Natural killer cell treated with Interleukin-12 subunit alpha and Interleukin-12 subunit beta and Interleukin-15 and Interleukin-18, amount 100 ng/mL, for 72 hours (primary cell): ENCODE results near the gene MAML3. TPM values are rescaled to one million over a fixed set of nuclear protein-coding genes. Genes with fewer than 3 reads are reported as not detected.

Source experiments
- ATAC-seq, 2 donors: fragments of 150-1000 bp; cut with Tn5 transposase in 1 of 2; sonication (Bioruptor Pico), chemical (Tn5 transposase) in 1 of 2; 2 replicates each; pipeline ENCODE4 v1.10.0; 2021
- DNase-seq: peaks from one replicate; pipeline ENCODE4 v3.0.0; 2022; ENCODE audit warnings: low spot score
- H3K27ac Mint-ChIP-seq, 2 donors: 1 replicate in 1 of 2; 2 replicates in 1 of 2; pipeline ENCODE4 v1.8.0; 2022; ENCODE audit warnings: mixed read lengths in 2 of 2, mild to moderate bottlenecking in 1 of 2, moderate library complexity in 1 of 2
- H3K27me3 Mint-ChIP-seq, 2 donors: 1 replicate in 1 of 2; 2 replicates in 1 of 2; pipeline ENCODE4 v1.8.0; 2022; ENCODE audit warnings: mixed read lengths in 2 of 2
- H3K36me3 Mint-ChIP-seq: one replicate; pipeline ENCODE4 v1.8.0; 2022; ENCODE audit warnings: mixed read lengths
- H3K4me1 Mint-ChIP-seq, 2 donors: 1 replicate in 1 of 2; 2 replicates in 1 of 2; pipeline ENCODE4 v1.8.0; 2022; ENCODE audit warnings: low read depth in 2 of 2, mixed read lengths in 2 of 2, mild to moderate bottlenecking in 1 of 2
- H3K4me3 Mint-ChIP-seq: one replicate; pipeline ENCODE4 v1.8.0; 2022; ENCODE audit warnings: mixed read lengths
- H3K9me3 Mint-ChIP-seq: 2 replicates; pipeline ENCODE4 v1.8.0; 2022; ENCODE audit warnings: mixed read lengths
- total RNA-seq, 2 donors: library from RNA; stranded (reverse); gene quantifications; one replicate each; pipeline ENCODE4 v1.2.3, GENCODE V29; 2022

MAML3 gene
- total RNA-seq, 2 donors from 2014 or later: 0.40 to 1.3 TPM

- no peak overlapping the region for H3K4me3 Mint-ChIP-seq
Observed at GRCh38 chr4:139986106-139986505, 167.9 kb downstream of the MAML3 start.

DNA sequence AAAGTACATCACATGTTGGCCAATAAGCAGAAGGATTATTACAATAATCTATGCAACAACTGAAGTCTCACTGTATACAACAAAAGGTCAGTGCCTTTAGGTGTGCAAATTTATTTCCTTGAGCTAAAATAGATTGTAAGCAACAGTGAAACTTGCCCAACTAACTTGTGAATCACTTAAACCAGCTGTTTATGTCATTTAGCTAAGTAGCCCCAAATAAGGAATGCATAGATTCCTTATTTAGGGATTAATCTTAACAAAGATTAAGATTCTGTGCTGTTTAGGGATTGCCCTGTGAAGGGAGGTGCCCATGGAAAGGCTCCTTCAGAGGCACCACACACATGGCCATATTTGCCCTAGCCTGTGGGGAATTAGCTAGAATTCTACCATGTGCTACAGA, 168.6 kb downstream of the MAML3 start:
- Mint-ChIP-seq H3K27ac (no peak overlapping the region), H3K36me3 (no peaks in the 10 kb centered on the region), H3K27me3 (peaks cover 20 to 32% of the 10 kb centered on the region in 2 donors), H3K4me3 (no peak overlapping the region), H3K9me3 (no peaks in the 10 kb centered on the region), H3K4me1 (peaks cover 0 to 10% of the 10 kb centered on the region in 2 donors)
- no peak for DNase-seq
- ATAC-seq: no peak

More at GRCh38 chr4:139986106-139986505, 167.9 kb downstream of the MAML3 start:
- no peak for ATAC-seq
- Mint-ChIP-seq H3K36me3 (no peaks in the 10 kb centered on the region), H3K27me3 (peaks cover 20 to 32% of the 10 kb centered on the region in 2 donors), H3K27ac (peak overlapping the region in 1 of 2 donors; percentile 20), H3K4me1 (peaks cover 0 to 10% of the 10 kb centered on the region in 2 donors), H3K9me3 (no peaks in the 10 kb centered on the region)
- no peak for DNase-seq

GRCh38 chr4:139984471-139984870, 169.5 kb downstream of the MAML3 start:
- DNase-seq: no peak
- ATAC-seq: no peak
- Mint-ChIP-seq H3K36me3 (no peaks in the 10 kb centered on the region), H3K9me3 (no peaks in the 10 kb centered on the region), H3K27ac (no peak overlapping the region), H3K27me3 (peaks cover 20 to 32% of the 10 kb centered on the region in 2 donors), H3K4me3 (no peak overlapping the region), H3K4me1 (peaks cover under 1 to 7% of the 10 kb centered on the region in 2 donors)

DNA sequence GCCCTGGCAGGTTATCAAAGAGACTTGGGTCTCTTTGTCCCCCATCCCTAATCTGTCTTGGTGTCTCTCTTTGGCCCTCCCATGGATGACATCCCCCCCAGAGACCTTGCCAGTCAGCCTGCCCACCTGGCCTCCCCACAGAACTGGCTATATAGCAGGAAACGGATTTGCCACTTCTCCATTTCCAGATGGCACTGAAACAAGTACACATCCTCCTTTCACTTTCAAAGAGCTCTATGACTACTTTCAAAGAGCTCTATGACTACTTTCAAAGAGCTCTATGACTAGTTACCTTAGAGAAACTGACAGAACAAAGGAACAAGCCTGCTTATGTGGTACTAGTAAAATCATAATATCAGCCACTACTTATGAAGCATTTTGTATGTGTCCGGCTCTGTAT, 175.3 kb downstream of the MAML3 start:
- Mint-ChIP-seq H3K4me1 (peaks cover 27 to 31% of the 10 kb centered on the region in 2 donors), H3K27ac (peak overlapping the region; percentile 36 to 67), H3K9me3 (no peaks in the 10 kb centered on the region), H3K27me3 (peaks cover 11 to 17% of the 10 kb centered on the region in 2 donors), H3K36me3 (no peaks in the 10 kb centered on the region), H3K4me3 (peak overlapping the region; percentile 47)
- peak; percentile 53 to 74 for ATAC-seq
- DNase-seq: no peak

DNA sequence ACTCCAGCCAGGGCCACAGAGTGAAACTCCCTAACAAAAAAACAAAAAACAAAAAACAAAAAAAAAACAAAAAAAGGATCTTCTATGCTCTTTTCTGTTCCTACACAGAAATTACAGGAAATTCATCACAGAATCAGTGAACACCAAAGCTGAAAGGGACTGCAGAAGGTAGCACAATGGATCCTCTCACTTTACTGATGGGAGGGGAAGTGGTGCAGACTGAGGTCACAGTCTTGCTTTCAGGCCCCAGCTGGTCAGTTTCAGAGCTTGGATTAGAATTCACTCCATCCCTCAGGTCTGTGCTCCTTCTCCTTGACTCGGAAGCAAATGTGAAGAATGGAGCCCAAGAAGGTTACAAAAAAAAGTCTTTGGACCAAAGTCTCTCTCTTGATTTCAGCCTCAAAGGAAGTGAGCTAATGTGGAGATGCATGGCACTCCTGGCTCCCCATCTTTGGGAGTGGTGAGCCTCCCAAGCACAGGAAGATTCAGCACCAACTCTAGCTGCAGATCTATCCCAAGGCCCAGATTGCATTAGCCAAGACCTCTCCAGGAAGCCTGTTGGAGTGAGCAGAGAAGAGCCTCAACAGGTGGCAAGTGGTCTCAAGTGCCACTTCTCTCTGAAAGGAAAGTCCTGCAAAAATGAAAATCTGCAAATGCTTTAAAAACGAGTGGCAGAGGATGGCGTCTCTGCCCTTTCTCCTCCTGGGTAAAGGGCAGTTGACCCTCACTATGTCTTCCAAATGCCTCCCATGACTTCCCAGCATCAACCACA, 176.0 kb downstream of the MAML3 start:
- Mint-ChIP-seq H3K27me3 (peaks cover 8 to 11% of the 10 kb centered on the region in 2 donors), H3K4me3 (no peak overlapping the region), H3K9me3 (no peaks in the 10 kb centered on the region), H3K27ac (peak overlapping the region; percentile 36 to 67), H3K4me1 (peaks cover 27 to 31% of the 10 kb centered on the region in 2 donors), H3K36me3 (no peaks in the 10 kb centered on the region)
- ATAC-seq: no peak
- DNase-seq: no peak

DNA sequence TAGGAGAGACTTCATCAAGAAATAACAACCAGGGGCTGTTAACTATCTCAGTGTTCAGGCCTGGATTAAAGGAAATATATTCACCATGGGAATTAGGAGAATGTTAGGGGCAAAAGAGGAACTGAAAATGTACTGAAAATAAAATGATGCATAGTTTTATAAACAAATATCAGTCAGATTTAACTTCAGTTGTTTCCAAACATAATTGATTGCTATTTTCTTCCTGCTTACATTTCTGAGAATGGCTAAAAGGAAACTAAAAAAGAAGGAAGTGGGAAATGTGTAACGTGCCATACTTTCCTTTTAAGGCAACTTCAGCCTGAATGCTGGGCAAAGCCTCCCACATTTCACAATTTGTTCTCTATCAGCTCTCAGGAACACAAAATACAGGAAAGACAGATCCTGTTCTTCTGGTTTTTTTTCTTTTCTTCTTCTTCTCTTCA, 178.1 kb downstream of the MAML3 start:
- H3K36me3 Mint-ChIP-seq: no peaks in the 10 kb centered on the region
- peak overlapping the region; percentile 7 to 22 for H3K27ac Mint-ChIP-seq

DNA sequence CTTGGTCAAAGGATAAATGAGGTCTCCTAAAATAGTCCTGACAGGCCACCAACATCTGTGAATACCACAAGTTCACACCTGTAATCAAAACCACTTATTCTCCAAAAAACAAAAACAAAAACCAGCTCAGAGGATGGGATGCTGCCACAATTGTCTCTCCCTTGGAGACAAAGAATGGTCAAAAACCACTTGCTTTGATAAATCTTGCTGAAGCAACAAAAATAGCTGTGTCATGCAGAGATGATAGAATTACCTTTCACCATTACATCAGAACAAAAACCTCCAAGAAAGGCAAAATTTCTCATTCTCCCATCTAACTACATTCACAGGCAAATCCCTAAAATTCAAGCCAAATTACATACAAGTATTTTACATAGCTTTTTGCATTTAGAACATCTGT, 180.4 kb downstream of the MAML3 start:
- no peak overlapping the region for H3K4me3 Mint-ChIP-seq
- no peaks in the 10 kb centered on the region for H3K9me3 Mint-ChIP-seq
- H3K4me1 Mint-ChIP-seq: peaks cover 24 to 27% of the 10 kb centered on the region in 2 donors
- H3K36me3 Mint-ChIP-seq: no peaks in the 10 kb centered on the region
- H3K27ac Mint-ChIP-seq: no peak overlapping the region
- no peak for DNase-seq
- peaks cover 0 to 3% of the 10 kb centered on the region in 2 donors for H3K27me3 Mint-ChIP-seq
- no peak for ATAC-seq

More for the DNA sequence above, 178.1 kb downstream of the MAML3 start:
- Mint-ChIP-seq H3K9me3 (no peaks in the 10 kb centered on the region), H3K4me1 (peaks cover 30 to 36% of the 10 kb centered on the region in 2 donors), H3K27me3 (peaks cover 0 to 3% of the 10 kb centered on the region in 2 donors), H3K4me3 (peak overlapping the region; percentile 62)
- DNase-seq: no peak
- ATAC-seq: no peak

DNA sequence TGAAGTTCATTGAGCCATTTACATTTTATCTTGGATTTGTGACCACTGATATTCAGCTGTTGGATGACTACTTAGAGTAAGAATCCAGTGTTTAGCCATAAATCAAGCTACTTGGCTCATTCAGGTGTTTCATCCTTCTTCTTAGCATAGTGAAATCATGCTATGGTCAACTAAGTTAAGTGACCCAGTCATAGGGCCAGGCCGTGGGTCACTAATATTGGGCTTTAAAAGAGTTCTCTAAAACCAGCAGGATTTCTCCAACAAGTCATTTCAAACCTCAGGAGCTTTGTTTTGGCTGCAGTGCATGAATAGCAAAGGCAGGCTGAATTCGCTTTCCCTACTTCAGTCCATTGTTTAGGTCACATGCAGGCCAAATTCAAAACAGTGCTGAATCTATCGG, 181.0 kb downstream of the MAML3 start:
- Mint-ChIP-seq H3K4me3 (no peak overlapping the region), H3K36me3 (no peaks in the 10 kb centered on the region)
- DNase-seq: no peak

DNA sequence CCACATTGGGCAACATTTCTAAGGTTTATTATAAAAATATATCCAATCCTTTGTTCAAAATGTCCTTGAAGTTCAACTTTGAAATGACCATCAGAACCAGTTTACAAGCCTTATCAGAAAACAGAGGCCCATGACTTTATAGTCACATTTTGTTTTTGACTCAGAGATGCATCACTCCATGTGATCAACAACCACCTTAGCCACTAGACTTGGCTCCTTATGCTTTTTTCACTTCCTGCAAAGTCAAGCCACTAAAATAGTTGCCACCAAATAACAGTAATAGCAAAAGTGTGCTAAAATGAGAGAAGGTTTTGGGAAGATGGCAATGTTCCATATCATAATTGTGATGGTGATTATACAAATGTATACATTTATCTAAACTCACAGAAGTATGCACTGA, 181.7 kb downstream of the MAML3 start:
- DNase-seq (no peak), ATAC-seq (peak in 1 of 2 donors; percentile 54)
- Mint-ChIP-seq H3K9me3 (no peaks in the 10 kb centered on the region), H3K4me1 (peaks cover 21 to 25% of the 10 kb centered on the region in 2 donors), H3K4me3 (no peak overlapping the region), H3K36me3 (no peaks in the 10 kb centered on the region), H3K27me3 (peaks cover 0 to 2% of the 10 kb centered on the region in 2 donors), H3K27ac (no peak overlapping the region)

More for the DNA sequence above, 181.0 kb downstream of the MAML3 start:
- ATAC-seq: no peak
- Mint-ChIP-seq H3K27me3 (peaks cover 0 to 2% of the 10 kb centered on the region in 2 donors), H3K27ac (no peak overlapping the region), H3K9me3 (no peaks in the 10 kb centered on the region), H3K4me1 (peaks cover 20 to 25% of the 10 kb centered on the region in 2 donors)

DNA sequence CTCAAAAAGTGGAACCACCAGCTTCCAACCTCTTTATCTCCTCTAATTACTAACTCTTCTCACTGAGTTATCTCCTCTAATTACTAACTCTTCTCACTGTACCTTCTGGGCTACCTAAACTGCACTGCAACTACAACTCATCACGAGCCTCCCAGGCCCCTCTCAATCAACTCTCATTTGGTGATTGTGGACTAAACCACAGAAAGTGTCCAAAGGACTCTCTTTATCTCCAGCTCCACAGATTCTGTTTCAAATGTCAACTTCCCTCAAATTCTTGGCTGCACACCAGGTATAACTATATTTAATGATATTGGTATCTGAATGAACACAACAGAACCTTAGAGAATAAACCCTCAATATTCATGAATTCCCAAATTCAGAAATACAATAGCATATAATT, 182.9 kb downstream of the MAML3 start:
- Mint-ChIP-seq H3K27ac (no peak overlapping the region), H3K4me3 (no peak overlapping the region), H3K36me3 (no peaks in the 10 kb centered on the region), H3K9me3 (no peaks in the 10 kb centered on the region), H3K4me1 (peaks cover 17 to 20% of the 10 kb centered on the region in 2 donors), H3K27me3 (peaks cover 5 to 7% of the 10 kb centered on the region in 2 donors)
- DNase-seq: no peak
- no peak for ATAC-seq

GRCh38 chr4:139969635-139970266, 184.2 kb downstream of the MAML3 start:
- no peaks in the 10 kb centered on the region for H3K9me3 Mint-ChIP-seq
- H3K4me3 Mint-ChIP-seq: no peak overlapping the region
- H3K4me1 Mint-ChIP-seq: peaks cover 5 to 10% of the 10 kb centered on the region in 2 donors
- DNase-seq (no peak), ATAC-seq (no peak)
- H3K27ac Mint-ChIP-seq: no peak overlapping the region
- H3K36me3 Mint-ChIP-seq: no peaks in the 10 kb centered on the region
- H3K27me3 Mint-ChIP-seq: peaks cover 7 to 14% of the 10 kb centered on the region in 2 donors

- ATAC-seq (no peak), DNase-seq (no peak)
- Mint-ChIP-seq H3K27me3 (peaks cover 10 to 14% of the 10 kb centered on the region in 2 donors), H3K4me3 (no peak overlapping the region), H3K36me3 (no peaks in the 10 kb centered on the region), H3K27ac (no peak overlapping the region), H3K9me3 (no peaks in the 10 kb centered on the region), H3K4me1 (peaks cover 5 to 13% of the 10 kb centered on the region in 2 donors)
Observed at GRCh38 chr4:139968831-139969230, 185.2 kb downstream of the MAML3 start.

GRCh38 chr4:139966383-139966782, 187.6 kb downstream of the MAML3 start:
- no peak for ATAC-seq
- peaks cover 10 to 14% of the 10 kb centered on the region in 2 donors for H3K27me3 Mint-ChIP-seq
- no peaks in the 10 kb centered on the region for H3K36me3 Mint-ChIP-seq

DNA sequence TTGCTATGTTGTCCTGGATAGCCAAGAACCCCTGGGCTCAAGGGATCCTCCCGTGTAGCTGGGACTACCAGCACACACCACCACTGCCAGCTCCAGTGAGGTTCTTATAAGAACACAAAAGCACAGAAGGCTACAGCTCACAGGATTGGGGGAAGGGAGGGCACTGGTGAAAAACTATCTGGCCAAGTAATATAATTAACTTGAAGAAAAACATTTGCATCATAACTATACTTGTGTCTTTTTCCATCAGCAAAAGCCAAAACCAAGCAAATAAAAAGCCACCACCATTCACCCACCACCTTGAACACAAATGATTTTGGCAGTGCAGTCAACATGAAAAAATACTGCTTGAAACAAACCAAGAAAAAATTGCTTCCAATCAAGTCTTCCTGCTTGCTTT, 188.2 kb downstream of the MAML3 start:
- H3K4me1 Mint-ChIP-seq: peaks cover 0 to 9% of the 10 kb centered on the region in 2 donors

More at GRCh38 chr4:139966383-139966782, 187.6 kb downstream of the MAML3 start:
- Mint-ChIP-seq H3K9me3 (no peaks in the 10 kb centered on the region), H3K4me1 (peaks cover 0 to 9% of the 10 kb centered on the region in 2 donors), H3K4me3 (no peak overlapping the region), H3K27ac (no peak overlapping the region)
- DNase-seq: no peak

More for the DNA sequence above, 188.2 kb downstream of the MAML3 start:
- DNase-seq (no peak), ATAC-seq (no peak)
- peak overlapping the region in 1 of 2 donors; percentile 22 for H3K27ac Mint-ChIP-seq
- H3K9me3 Mint-ChIP-seq: no peaks in the 10 kb centered on the region
- peaks cover 10 to 14% of the 10 kb centered on the region in 2 donors for H3K27me3 Mint-ChIP-seq
- H3K36me3 Mint-ChIP-seq: no peaks in the 10 kb centered on the region
- H3K4me3 Mint-ChIP-seq: no peak overlapping the region
